Effector CD4-positive, alpha-beta T cell (primary cell): ENCODE measurements around the gene RMRP.
"Not testable (repeated sequence)": the region's sequence is repeated elsewhere in the genome, so short reads cannot be mapped to it uniquely, and the experiment has no call there.

ENCODE experiments used
- DNase-seq: peaks from one replicate; pipeline ENCODE4 v3.0.0-alpha.2; 2020

RMRP gene

GRCh38 chr9:35640431-35640830, 17.4 kb downstream of the RMRP start:
- DNase-seq, result not testable (repeated sequence)

GRCh38 chr9:35639631-35640030, 18.2 kb downstream of the RMRP start:
- DNase-seq, result no peak

DNA sequence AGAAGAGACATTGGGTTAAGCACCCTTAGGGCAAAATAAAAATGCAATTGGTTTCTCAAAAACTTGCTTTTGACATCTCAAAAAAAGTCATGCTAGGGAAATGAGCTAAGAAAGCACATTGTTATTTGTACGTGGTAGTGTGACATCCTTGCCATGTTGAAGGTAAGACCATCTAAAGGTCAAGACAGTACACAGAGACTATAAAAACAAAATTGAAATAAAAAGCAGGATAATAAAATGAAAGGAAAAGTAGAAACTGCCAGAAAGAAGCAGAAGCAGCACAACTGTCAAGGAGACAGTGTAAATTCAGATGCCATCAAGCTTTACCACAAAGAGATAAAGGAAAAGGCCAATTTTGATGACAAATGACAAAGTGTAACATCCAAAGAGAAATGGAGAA, 18.6 kb downstream of the RMRP start:
- DNase-seq, result not testable (repeated sequence)

DNA sequence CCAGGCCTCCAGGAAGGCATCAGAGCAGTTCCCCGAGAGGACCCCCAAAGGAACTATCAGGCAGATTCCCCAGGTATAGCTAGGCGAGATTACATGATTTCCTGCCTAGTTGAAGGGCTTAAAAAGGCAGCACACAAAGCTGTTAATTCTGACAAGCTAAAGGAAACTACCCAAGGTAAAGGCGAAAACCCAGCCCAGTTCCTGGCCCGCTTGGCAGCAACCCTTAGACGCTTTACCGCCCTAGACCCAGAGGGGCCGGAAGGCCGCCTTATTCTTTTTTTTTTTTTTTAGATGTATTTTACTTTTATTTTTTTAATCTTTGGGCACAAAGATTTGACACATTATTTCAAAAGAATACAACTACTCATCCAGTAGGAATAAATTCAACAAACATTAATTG, 19.1 kb downstream of the RMRP start:
- not testable (repeated sequence) for DNase-seq

DNA sequence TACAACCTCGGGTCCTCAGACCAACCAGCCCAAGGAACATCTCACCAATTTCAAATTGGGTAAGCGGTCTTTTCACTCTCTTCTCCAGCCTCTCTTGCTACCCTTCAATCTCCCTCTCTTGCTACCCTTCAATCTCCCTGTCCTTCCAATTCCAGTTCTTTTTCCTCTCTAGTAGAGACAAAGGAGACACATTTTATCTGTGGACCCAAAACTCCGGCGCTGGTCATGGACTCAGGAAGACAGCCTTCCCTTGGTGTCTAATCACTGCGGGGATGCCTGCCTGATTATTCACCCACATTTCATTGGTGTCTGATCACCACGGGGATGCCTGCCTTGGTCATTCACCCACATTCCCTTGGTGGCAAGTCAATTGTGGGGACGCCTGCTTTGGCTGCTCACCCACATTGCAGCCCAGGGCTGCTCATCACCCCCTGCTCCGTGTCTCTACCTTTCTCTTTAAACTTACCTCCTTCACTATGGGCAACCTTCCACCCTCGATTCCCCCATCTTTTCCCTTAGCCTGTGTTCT, 20.3 kb downstream of the RMRP start:
- not testable (repeated sequence) for DNase-seq

DNA sequence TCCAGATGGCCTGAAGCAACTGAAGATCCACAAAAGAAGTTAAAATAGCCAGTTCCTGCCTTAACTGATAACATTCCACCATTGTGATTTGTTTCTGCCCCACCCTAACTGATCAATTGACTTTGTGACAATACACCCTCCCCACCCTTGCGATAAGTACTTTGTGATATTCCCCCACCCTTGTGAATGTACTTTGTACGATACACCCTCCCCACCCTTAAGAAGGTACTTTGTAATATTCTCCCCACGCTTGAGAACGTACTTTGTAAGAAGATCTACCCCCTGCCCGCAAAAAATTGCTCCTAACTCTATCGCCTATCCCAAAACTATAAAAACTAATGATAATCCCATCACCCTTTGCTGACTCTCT, 21.0 kb downstream of the RMRP start:
- DNase-seq, result not testable (repeated sequence)

DNA sequence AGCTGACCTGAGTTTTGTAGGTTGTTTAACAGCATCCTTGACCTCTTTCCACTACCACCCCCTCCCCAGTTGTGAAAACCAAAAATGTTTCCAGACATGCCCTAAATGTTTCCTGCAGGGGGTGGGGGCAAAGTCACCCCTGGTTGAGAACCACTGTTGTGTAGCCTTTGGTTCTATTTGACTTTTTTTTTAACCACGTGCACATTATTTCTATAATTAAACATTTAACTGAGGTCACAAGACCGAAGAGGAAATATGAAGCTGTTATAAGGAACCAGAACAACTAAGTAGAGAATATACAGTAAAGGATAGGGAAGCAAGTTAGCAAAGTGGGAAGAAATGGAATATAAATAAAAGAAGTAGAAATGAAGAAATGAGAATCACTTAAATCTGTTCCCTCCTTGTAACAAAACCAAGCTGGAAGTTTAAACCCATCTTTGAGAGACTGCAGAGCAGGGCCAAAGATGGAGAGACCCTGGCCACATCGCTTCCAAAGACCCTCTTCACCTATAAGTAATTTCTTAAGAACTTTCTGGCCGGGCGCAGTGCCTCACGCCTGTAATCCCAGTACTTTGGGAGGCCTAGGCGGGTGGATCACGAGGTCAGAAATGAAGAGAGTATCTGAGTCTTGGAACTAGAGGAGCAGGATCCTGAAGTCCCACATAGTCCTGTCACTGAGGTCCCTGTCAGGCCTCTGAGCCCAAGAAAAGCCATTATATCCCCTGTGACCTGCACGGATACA, 21.5 kb downstream of the RMRP start:
- no peak for DNase-seq

GRCh38 chr9:35635730-35636129, 22.1 kb downstream of the RMRP start:
- no peak for DNase-seq

DNA sequence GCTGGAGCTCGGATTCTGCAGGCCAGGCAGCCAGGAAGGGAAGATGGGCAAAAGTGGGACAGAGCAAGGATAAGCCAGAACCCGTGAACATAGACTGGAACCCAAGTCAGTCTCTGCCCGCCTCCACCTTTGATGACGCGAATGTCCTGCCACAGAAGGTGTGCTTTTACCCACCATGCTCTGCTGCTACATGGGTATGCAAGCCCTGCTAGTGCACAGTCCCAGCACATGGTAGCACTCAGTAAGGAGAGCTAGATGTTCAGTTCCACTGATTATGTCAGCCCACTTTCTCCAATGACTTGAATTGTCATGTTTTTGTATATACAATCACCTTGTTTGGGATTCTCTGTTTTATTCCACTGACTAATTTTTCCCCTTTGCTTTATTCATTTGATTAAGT, 28.2 kb downstream of the RMRP start:
- DNase-seq, result no peak

- DNase-seq, result no peak
These were observed 29.3 kb downstream of the RMRP start for GRCh38 chr9:35628389-35628991.

GRCh38 chr9:35627575-35627974, 30.2 kb downstream of the RMRP start:
- no peak for DNase-seq

DNA sequence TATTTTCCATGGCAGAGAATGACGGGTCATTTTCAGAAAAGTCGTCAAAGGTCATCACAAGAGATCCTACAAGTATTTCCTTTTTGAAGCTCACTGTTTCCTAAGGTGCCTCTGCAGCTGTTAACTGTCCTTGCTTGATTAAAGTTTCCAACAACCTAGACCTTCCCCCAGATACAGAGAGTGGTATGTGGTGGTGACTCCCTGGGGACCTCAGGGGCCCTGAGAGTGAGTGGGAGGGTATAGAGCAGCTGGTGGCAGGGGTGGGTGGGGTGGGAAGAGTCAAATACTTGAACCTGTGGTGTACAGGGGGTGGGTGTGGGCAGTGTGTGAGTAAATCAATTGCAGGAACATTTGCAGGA, 38.0 kb downstream of the RMRP start:
- DNase-seq, result no peak

- no peak for DNase-seq
These were observed 38.7 kb downstream of the RMRP start for GRCh38 chr9:35618854-35619799.

DNA sequence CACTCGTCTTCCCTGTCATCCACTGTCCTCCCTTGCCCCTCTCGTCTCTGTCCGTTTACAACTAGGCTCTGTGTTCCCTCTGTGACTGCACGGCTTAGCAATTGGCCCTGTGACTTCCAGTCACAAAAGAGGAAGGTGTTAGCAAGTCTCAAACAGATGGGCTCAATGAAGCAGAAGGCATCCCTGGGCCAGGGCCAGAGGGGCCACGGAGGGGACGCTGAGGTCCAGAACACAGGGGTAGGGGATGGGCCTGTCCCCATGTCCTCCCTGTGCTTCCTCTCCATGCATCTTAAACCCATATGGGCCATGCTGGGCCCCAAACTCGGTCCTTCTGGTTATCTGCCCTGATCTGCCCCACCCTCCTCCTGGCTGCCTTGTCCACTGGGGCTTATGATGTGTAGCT, 39.5 kb downstream of the RMRP start, which contains the start of gene CD72:
TSS of gene CD72 (minus strand) at position 89 of the 403 bp plus-strand sequence. CDS start 110 bp downstream, outside the sequence.
- DNase-seq, result no peak

DNA sequence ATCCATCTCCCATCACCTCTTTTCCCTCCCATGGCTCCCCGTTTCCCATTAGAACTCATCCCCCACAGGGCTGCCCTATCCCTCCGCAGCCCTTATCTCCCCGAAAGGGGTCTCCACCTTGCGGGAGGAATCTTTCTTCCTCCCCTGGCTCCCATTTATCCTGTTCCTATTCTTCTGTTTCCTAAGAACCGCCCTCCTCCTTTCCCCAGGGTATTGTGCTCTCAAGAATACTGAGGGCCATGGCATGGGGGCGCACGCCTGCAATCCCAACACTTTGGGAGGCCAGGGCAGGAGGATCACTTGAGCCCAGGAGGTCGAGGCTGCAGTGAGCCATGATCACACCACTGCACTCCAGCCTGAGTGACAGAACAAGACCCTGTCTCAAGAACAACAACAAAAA, 40.3 kb downstream of the RMRP start:
- no peak for DNase-seq

- DNase-seq, result peak; percentile 58
These were observed 40.9 kb downstream of the RMRP start for GRCh38 chr9:35616681-35617459.

- DNase-seq, result no peak
These were observed 41.7 kb downstream of the RMRP start for GRCh38 chr9:35615981-35616680.

GRCh38 chr9:35612843-35613242, 45.0 kb downstream of the RMRP start:
- no peak for DNase-seq

DNA sequence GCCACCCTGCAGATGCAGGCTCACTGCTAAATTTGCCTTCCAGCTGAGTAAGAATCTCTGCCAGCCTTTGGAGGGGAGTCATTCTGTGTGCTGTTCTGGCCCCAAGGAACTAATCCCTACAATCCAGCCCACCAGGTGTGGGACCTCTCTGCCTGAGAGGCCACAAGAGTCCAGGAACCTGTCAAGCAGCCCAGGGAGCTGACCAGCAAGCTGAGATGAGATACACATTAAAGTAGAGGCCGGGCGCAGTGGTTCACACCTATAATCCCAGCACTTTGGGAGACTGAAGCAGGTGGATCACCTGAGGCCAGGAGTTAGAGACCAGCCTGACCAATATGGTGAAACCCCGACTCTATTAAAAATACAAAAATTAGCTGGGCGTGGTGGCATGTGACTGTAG, 45.8 kb downstream of the RMRP start:
- not testable (repeated sequence) for DNase-seq

DNA sequence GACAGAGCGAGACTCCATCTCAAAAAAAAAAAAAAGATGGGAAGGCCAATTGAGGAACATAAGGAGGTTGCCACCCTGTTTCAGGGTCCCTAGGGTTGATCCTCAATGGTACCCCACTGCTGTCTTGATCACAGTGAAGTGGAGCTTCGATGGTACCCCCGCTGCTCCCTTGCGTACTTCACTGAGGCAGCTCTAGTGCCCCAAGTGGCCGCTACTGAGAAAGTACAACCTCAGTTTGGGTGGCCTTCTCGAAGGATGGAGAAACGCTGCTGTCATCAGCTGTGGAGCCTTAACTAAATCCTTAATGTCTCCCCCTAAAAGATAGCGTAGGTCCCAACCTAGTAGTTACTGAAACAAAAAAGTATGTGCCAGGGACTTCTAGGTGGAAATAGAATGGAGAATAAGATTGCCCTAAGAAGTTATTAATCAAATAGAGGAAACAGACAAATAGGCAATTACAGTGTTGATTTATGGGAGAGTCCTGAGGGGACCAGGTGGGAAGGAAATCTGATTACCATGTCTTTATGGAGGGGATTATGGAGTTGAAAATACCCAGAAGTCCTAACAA, 46.5 kb downstream of the RMRP start:
- peak; percentile 49 for DNase-seq

DNA sequence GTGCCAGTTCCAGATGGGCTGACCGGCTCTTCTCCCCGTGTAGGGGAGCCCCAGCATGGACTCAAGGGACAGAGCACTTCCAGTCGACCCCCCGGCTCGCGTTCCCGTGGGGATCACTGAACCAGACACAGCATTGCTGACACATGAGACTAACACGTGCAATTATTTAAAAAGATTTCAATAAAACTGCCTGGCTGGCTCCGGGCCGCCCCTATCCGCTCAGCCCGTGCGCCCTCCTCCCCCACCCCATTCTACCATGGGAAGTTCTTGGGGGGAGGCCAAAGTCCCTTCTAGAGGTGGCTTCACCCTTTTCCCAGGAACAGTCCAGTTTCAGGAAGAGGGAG, 48.0 kb downstream of the RMRP start:
- DNase-seq, result no peak
